GM12891 (cell line): ENCODE results near the gene OR3A3.
"Not testable (repeated sequence)": the region's sequence is repeated elsewhere in the genome, so short reads cannot be mapped to it uniquely, and the experiment has no call there.

ENCODE experiments used
- DNase-seq: peaks from one replicate; pipeline ENCODE4 v3.0.0; 2011; ENCODE audit warnings: low spot score; ENCODE audit not compliant: insufficient read length
- FAIRE-seq: peaks from 2 replicates; lab custom pipeline; 2011; peaks lifted over from hg19 to GRCh38; lab: Jason Lieb, UNC
- PAX5 ChIP-seq: IDR thresholded peaks from 2 replicates; pipeline ENCODE4 v1.6.1; 2011; ENCODE audit warnings: low read length, moderate library complexity, mild to moderate bottlenecking; ENCODE audit not compliant: insufficient read depth, severe bottlenecking
- POLR2A ChIP-seq: IDR thresholded peaks from 2 replicates; pipeline ENCODE4 v1.6.1; 2011; ENCODE audit warnings: low read depth, low read length, control low read depth
- POLR2AphosphoS5 ChIP-seq: IDR thresholded peaks from 2 replicates; pipeline ENCODE4 v1.6.1; 2011; ENCODE audit warnings: low read depth, low read length, control low read depth
- POU2F2 ChIP-seq: IDR thresholded peaks from 2 replicates; pipeline ENCODE4 v1.6.1; 2011; ENCODE audit warnings: low read depth, mild to moderate bottlenecking, control low read depth, low read length, moderate library complexity
- SPI1 ChIP-seq: IDR thresholded peaks from 2 replicates; pipeline ENCODE4 v1.6.1; 2011; ENCODE audit warnings: low read depth, low read length, control low read depth
- TAF1 ChIP-seq: IDR thresholded peaks from 2 replicates; pipeline ENCODE4 v1.6.1; 2011; ENCODE audit warnings: low read depth, low read length, control low read depth

OR3A3 gene

GRCh38 chr17:3415610-3416009 lies 4.4 kb downstream of the OR3A3 start:
- DNase-seq = no peak
- FAIRE-seq = no peak
- TF ChIP-seq TAF1 (no peak), PAX5 (no peak), POLR2AphosphoS5 (no peak), POLR2A (no peak), SPI1 (no peak), POU2F2 (no peak)

- no peak for DNase-seq
- no peak for TF ChIP-seq POLR2A
- no peak for TF ChIP-seq TAF1
- TF ChIP-seq PAX5 = no peak
- no peak for TF ChIP-seq POU2F2
- TF ChIP-seq SPI1 = no peak
- no peak for TF ChIP-seq POLR2AphosphoS5
- no peak for FAIRE-seq
These were observed 7.1 kb downstream of the OR3A3 start for GRCh38 chr17:3418222-3418621.

GRCh38 chr17:3433215-3433614 lies 22.0 kb downstream of the OR3A3 start:
- FAIRE-seq = peak; percentile 47
- not testable (repeated sequence) for DNase-seq

- FAIRE-seq (no peak), DNase-seq (no peak)
- TF ChIP-seq POLR2AphosphoS5 (no peak), SPI1 (no peak), POU2F2 (no peak), POLR2A (no peak), PAX5 (no peak), TAF1 (no peak)
These were observed 22.6 kb downstream of the OR3A3 start, which contains the start of gene OR1E2 for GRCh38 chr17:3433741-3434140. Gene OR1E2, minus strand, starts transcription at chr17:3433841. Its CDS starts 0 bp downstream, at chr17:3433841.

GRCh38 chr17:3438368-3438767 lies 27.2 kb downstream of the OR3A3 start:
- FAIRE-seq (no peak), DNase-seq (no peak)

GRCh38 chr17:3440451-3440850 lies 29.3 kb downstream of the OR3A3 start:
- DNase-seq (no peak), FAIRE-seq (no peak)
- TF ChIP-seq TAF1 = no peak
- no peak for TF ChIP-seq PAX5

More at GRCh38 chr17:3438368-3438767, 27.2 kb downstream of the OR3A3 start:
- TF ChIP-seq SPI1 (no peak), TAF1 (no peak), POU2F2 (no peak), POLR2AphosphoS5 (no peak), PAX5 (no peak), POLR2A (no peak)

- no peak for DNase-seq
- TF ChIP-seq TAF1 = no peak
- no peak for TF ChIP-seq POLR2A
- no peak for TF ChIP-seq POLR2AphosphoS5
- no peak for TF ChIP-seq PAX5
- no peak for TF ChIP-seq POU2F2
- no peak for TF ChIP-seq SPI1
- peak; percentile 47 for FAIRE-seq
These were observed 36.5 kb downstream of the OR3A3 start for GRCh38 chr17:3447625-3448024.

GRCh38 chr17:3448059-3448665 lies 37.0 kb downstream of the OR3A3 start:
- no peak for DNase-seq
- no peak for FAIRE-seq
- TF ChIP-seq POU2F2 (no peak), POLR2A (no peak), TAF1 (no peak), PAX5 (no peak), SPI1 (no peak), POLR2AphosphoS5 (no peak)

GRCh38 chr17:3466355-3466754 lies 55.2 kb downstream of the OR3A3 start:
- FAIRE-seq, DNase-seq: not testable (repeated sequence)

GRCh38 chr17:3469529-3469928 lies 58.4 kb downstream of the OR3A3 start:
- TF ChIP-seq POLR2A (no peak), TAF1 (no peak), POU2F2 (no peak), PAX5 (no peak), SPI1 (no peak), POLR2AphosphoS5 (no peak)
- no peak for FAIRE-seq
- no peak for DNase-seq

GRCh38 chr17:3471599-3471998 lies 60.4 kb downstream of the OR3A3 start, which contains the start of gene SPATA22:
Gene SPATA22, minus strand, starts transcription at chr17:3471819. Its CDS starts 2,494 bp downstream, at chr17:3469325.
- TF ChIP-seq POLR2A (no peak), TAF1 (no peak), PAX5 (no peak), SPI1 (no peak), POLR2AphosphoS5 (no peak), POU2F2 (no peak)
- no peak for DNase-seq
- FAIRE-seq = no peak
